GM21515 (cell line): ENCODE measurements around the gene CD22.

Experiments used
- ATAC-seq: cut with Tn5 transposase; IDR thresholded peaks from one replicate; pipeline ENCODE4 v1.9.1; 2021; ENCODE audit not compliant: unreplicated experiment

CD22 gene

GRCh38 chr19:35340431-35340830 lies 11.4 kb downstream of the CD22 start:
- no peak for ATAC-seq

- no peak for ATAC-seq
Observed at GRCh38 chr19:35341006-35341405, 12.0 kb downstream of the CD22 start.

- ATAC-seq = no peak
Observed at GRCh38 chr19:35341565-35342225, 12.7 kb downstream of the CD22 start.

- ATAC-seq = no peak
Observed at GRCh38 chr19:35342430-35342829, 13.4 kb downstream of the CD22 start.

GRCh38 chr19:35344511-35345031 lies 15.6 kb downstream of the CD22 start:
- ATAC-seq = no peak

GRCh38 chr19:35345671-35346111 lies 16.7 kb downstream of the CD22 start:
- no peak for ATAC-seq

- ATAC-seq = no peak
Observed at GRCh38 chr19:35346193-35347052, 17.4 kb downstream of the CD22 start.

- ATAC-seq = peak; percentile 46
Observed at GRCh38 chr19:35347171-35347929, 18.4 kb downstream of the CD22 start, which contains the start of gene FFAR1. Gene FFAR1, plus strand, starts transcription at chr19:35347902. Its CDS starts 3,650 bp downstream, at chr19:35351552.

GRCh38 chr19:35347930-35348298 lies 18.9 kb downstream of the CD22 start:
- no peak for ATAC-seq

- ATAC-seq = no peak
Observed at GRCh38 chr19:35348911-35349611, 20.1 kb downstream of the CD22 start.

GRCh38 chr19:35349614-35350521 lies 20.9 kb downstream of the CD22 start:
- ATAC-seq = no peak

GRCh38 chr19:35350591-35350990 lies 21.6 kb downstream of the CD22 start:
- ATAC-seq = no peak

GRCh38 chr19:35351411-35352176 lies 22.6 kb downstream of the CD22 start:
- no peak for ATAC-seq

- no peak for ATAC-seq
Observed at GRCh38 chr19:35352177-35352447, 23.1 kb downstream of the CD22 start.

- ATAC-seq = no peak
Observed at GRCh38 chr19:35352448-35353304, 23.7 kb downstream of the CD22 start.

GRCh38 chr19:35353635-35354034 lies 24.6 kb downstream of the CD22 start:
- no peak for ATAC-seq

GRCh38 chr19:35354898-35355297 lies 25.9 kb downstream of the CD22 start:
- no peak for ATAC-seq

GRCh38 chr19:35355791-35356460 lies 26.9 kb downstream of the CD22 start:
- ATAC-seq = no peak
